Hepatocyte (in vitro differentiated cells): Measurements from ENCODE around the gene UBE2QL1. TPM values are rescaled to one million over a fixed set of nuclear protein-coding genes. Genes with fewer than 3 reads are reported as not detected.

ENCODE experiments used
- DNase-seq: peaks from one replicate; pipeline ENCODE4 v3.0.0-alpha.2; 2016; ENCODE audit warnings: low spot score
- H2AFZ ChIP-seq: fragments of 200-600 bp; sonication (generic); 2 replicates; pipeline ENCODE4 v1.6.0; 2016; ENCODE audit warnings: antibody characterized with exemption, mild to moderate bottlenecking
- H3K27ac ChIP-seq: fragments of 200-600 bp; sonication (generic); 2 replicates; pipeline ENCODE4 v1.5.1; 2016; ENCODE audit warnings: mild to moderate bottlenecking
- H3K27me3 ChIP-seq: fragments of 200-600 bp; sonication (generic); 2 replicates; pipeline ENCODE4 v1.6.1; 2016
- H3K36me3 ChIP-seq: fragments of 200-600 bp; sonication (generic); replicated peaks from 2 replicates; pipeline ENCODE4 v1.5.1; 2016; ENCODE audit warnings: low read depth; ENCODE audit not compliant: insufficient read depth
- H3K4me1 ChIP-seq: fragments of 200-600 bp; sonication (generic); 2 replicates; pipeline ENCODE4 v1.5.1; 2016; ENCODE audit warnings: mild to moderate bottlenecking, moderate library complexity; ENCODE audit not compliant: insufficient read depth
- H3K4me2 ChIP-seq: fragments of 200-600 bp; sonication (generic); 2 replicates; pipeline ENCODE4 v1.6.0; 2016
- H3K4me3 ChIP-seq: fragments of 200-600 bp; sonication (generic); 2 replicates; pipeline ENCODE4 v1.5.1; 2016; ENCODE audit warnings: mild to moderate bottlenecking
- H3K79me2 ChIP-seq: fragments of 200-600 bp; sonication (generic); 2 replicates; pipeline ENCODE4 v1.6.0; 2017; ENCODE audit warnings: mild to moderate bottlenecking
- H3K9me2 ChIP-seq: fragments of 200-600 bp; sonication (generic); replicated peaks from 2 replicates; pipeline ENCODE4 v1.6.0; 2017; ENCODE audit warnings: mild to moderate bottlenecking; ENCODE audit not compliant: insufficient read depth
- H3K9me3 ChIP-seq: fragments of 200-600 bp; sonication (generic); 2 replicates; pipeline ENCODE4 v1.5.1; 2016; ENCODE audit warnings: low read depth, mild to moderate bottlenecking
- H4K20me1 ChIP-seq: fragments of 200-600 bp; sonication (generic); 2 replicates; pipeline ENCODE4 v1.6.0; 2016; ENCODE audit warnings: mild to moderate bottlenecking; ENCODE audit not compliant: insufficient read depth, poor library complexity, severe bottlenecking
- EZH2 ChIP-seq: fragments of 200-600 bp; sonication (generic); IDR thresholded peaks from 2 replicates; pipeline ENCODE4 v1.6.1; 2016; ENCODE audit warnings: antibody characterized with exemption, mild to moderate bottlenecking, borderline replicate concordance
- EZH2phosphoT487 ChIP-seq: fragments of 200-600 bp; sonication (generic); IDR thresholded peaks from one replicate; pipeline ENCODE4 v1.6.1; 2018; ENCODE audit warnings: antibody characterized with exemption, mild to moderate bottlenecking, low read depth, moderate library complexity; ENCODE audit not compliant: unreplicated experiment, severe bottlenecking
- WGBS: methylation state at CpG from one replicate; pipeline ENCODE4 v1.1.6; 2016; ENCODE audit warnings: low lambda C conversion rate; ENCODE audit errors: missing lambda C conversion rate; 5-methylcytosine and 5-hydroxymethylcytosine counted together
- polyA plus RNA-seq: library from polyadenylated mRNA; unstranded; fragments of >200 nt; fragmentation: Nextera tagmentation; extraction: Ambion mirVana; gene quantifications from 2 replicates; pipeline ENCODE4 v1.2.1, GENCODE V29; 2016
- total RNA-seq: library from RNA; depleted of rRNA; stranded (reverse); fragments of >200 nt; gene quantifications from 2 replicates; pipeline ENCODE4 v1.2.3, GENCODE V29; 2014
- TF ChIP-seq, protein P1 (sequence below): fragments of 200-600 bp; sonication (generic); IDR thresholded peaks from 2 replicates; pipeline ENCODE4 v1.5.1; 2016; ENCODE audit warnings: antibody characterized with exemption, mild to moderate bottlenecking; ENCODE audit not compliant: poor library complexity

UBE2QL1 gene
- total and polyA plus RNA-seq, 2 experiments from 2014 or later, result 0.17 TPM; not detected in 1

DNA sequence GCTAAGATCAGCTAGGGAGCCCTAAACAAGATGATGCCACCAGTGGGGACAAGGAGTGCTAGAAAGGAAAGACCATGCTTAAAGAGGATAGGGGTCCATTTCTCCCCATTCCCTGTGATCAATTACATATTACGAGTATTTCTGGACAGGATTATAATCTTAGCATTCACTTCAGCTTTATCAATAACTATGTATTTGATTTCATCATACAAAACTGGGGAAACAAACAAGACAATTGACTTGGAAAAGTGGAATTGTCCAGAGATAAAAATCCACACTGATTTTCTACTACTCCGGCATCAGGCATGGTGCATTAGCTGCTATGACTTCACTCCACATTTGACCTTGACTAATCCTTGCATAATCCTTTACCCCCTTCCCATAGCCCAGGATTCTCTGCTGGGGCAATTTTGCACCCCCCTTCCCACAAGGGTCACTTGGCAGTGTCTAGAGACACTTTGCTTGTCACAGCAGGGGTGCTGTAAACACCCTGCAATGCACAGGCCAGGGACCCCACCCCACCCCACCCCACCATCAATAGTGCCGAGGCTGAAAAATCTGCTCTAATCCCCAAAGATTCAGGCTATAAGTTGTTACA lies 29.9 kb upstream of the UBE2QL1 start:
- no peak overlapping the region for H3K4me2 ChIP-seq
- no peak overlapping the region for H2AFZ ChIP-seq
- DNase-seq, result no peak
- H3K4me1 ChIP-seq, result no peaks in the 10 kb centered on the region
- H3K27me3 ChIP-seq, result no peaks in the 10 kb centered on the region
- no peaks in the 10 kb centered on the region for H3K9me3 ChIP-seq
- no peak overlapping the region for H3K27ac ChIP-seq
- no peak overlapping the region for H3K4me3 ChIP-seq
- H3K79me2 ChIP-seq, result no peaks in the 10 kb centered on the region
- H3K9me2 ChIP-seq, result no peaks in the 10 kb centered on the region
- TF ChIP-seq EZH2phosphoT487, result no peak
- WGBS, result 81% methylated on average over 3 of the region's 3 CpGs
- no peaks in the 10 kb centered on the region for H3K36me3 ChIP-seq
- H4K20me1 ChIP-seq, result no peaks in the 10 kb centered on the region

DNA sequence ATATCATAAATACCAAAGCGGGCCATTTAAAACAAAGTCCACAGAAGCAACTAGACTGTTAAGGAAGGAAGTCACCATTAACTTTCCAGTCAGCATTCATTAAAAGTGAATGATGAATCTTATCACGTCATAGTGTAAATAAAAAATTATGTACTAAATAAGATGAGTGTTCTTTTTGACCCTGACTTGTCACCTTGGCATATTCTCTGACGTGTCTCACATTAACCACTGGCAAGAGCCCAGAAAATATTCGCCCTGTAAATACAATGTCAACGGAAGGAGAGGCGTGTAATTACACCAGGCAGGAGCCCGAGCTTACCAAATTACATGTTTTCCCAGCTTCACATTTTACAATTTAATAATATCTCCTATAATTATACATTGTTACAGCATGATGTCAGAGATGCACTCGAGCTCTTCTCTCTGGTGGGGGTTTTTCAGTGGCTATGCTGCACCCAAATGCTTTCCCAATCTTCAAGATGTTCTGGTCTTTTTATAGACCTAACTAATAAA lies 29.3 kb upstream of the UBE2QL1 start:
- Histone ChIP-seq H3K9me2 (no peaks in the 10 kb centered on the region), H3K4me2 (no peak overlapping the region), H3K4me1 (no peaks in the 10 kb centered on the region), H2AFZ (no peak overlapping the region), H3K36me3 (no peaks in the 10 kb centered on the region), H3K9me3 (no peaks in the 10 kb centered on the region), H3K4me3 (no peak overlapping the region), H4K20me1 (no peaks in the 10 kb centered on the region), H3K79me2 (no peaks in the 10 kb centered on the region), H3K27me3 (no peaks in the 10 kb centered on the region), H3K27ac (no peak overlapping the region)
- no peak for DNase-seq
- TF ChIP-seq EZH2 (no peak), EZH2phosphoT487 (no peak)
- TF ChIP-seq, protein P1, sequence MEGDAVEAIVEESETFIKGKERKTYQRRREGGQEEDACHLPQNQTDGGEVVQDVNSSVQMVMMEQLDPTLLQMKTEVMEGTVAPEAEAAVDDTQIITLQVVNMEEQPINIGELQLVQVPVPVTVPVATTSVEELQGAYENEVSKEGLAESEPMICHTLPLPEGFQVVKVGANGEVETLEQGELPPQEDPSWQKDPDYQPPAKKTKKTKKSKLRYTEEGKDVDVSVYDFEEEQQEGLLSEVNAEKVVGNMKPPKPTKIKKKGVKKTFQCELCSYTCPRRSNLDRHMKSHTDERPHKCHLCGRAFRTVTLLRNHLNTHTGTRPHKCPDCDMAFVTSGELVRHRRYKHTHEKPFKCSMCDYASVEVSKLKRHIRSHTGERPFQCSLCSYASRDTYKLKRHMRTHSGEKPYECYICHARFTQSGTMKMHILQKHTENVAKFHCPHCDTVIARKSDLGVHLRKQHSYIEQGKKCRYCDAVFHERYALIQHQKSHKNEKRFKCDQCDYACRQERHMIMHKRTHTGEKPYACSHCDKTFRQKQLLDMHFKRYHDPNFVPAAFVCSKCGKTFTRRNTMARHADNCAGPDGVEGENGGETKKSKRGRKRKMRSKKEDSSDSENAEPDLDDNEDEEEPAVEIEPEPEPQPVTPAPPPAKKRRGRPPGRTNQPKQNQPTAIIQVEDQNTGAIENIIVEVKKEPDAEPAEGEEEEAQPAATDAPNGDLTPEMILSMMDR, result no peak
- 66% methylated on average over 8 of the region's 8 CpGs for WGBS

DNA sequence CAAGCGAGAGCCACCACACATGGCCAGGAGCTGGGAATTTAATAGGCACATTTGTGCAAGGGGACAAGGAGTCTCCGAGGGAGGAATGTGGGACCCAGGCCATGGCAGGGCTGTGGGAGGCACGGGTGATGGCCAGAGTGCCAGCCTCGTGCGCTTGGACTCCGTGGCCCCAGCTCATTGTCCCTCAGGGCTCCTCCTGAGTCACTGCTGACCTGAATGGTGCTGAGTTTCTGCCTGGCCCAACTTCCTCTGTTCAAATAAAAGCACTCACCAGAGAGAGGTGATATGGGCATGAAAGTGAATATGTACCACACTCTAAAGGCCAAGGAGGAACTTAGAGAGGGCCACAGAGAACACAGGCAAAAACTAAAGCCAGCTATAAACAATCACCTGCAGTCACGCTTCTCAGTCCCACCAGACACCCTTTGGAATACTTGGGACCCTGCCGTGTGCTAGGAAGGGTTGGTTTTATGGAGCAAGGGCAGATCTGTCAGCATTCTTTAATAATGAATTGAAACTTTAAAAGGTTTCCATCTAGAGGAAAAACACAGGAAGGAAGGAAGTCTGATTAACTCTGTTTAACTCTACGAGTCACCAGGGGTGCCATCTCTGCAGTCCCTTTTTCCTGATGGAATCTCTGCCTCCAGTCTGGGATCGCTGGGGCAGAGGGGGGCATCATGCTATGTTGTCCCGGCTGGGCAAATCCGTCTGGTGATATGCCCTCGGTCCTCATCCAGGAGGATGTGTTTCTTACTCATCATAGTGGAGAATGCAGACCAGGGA lies 25.1 kb upstream of the UBE2QL1 start:
- no peaks in the 10 kb centered on the region for H3K4me1 ChIP-seq
- H2AFZ ChIP-seq, result no peak overlapping the region
- H3K79me2 ChIP-seq, result no peaks in the 10 kb centered on the region
- H3K4me2 ChIP-seq, result no peak overlapping the region
- no peak overlapping the region for H3K4me3 ChIP-seq
- no peaks in the 10 kb centered on the region for H3K9me3 ChIP-seq
- no peaks in the 10 kb centered on the region for H3K36me3 ChIP-seq
- peaks cover 8% of the 10 kb centered on the region for H3K27me3 ChIP-seq
- H3K9me2 ChIP-seq, result no peaks in the 10 kb centered on the region
- no peak overlapping the region for H3K27ac ChIP-seq
- no peaks in the 10 kb centered on the region for H4K20me1 ChIP-seq
- TF ChIP-seq EZH2phosphoT487, result no peak
- TF ChIP-seq EZH2, result no peak
- TF ChIP-seq, protein P1, result no peak
- WGBS, result 87% methylated on average over 13 of the region's 13 CpGs
- DNase-seq, result no peak

DNA sequence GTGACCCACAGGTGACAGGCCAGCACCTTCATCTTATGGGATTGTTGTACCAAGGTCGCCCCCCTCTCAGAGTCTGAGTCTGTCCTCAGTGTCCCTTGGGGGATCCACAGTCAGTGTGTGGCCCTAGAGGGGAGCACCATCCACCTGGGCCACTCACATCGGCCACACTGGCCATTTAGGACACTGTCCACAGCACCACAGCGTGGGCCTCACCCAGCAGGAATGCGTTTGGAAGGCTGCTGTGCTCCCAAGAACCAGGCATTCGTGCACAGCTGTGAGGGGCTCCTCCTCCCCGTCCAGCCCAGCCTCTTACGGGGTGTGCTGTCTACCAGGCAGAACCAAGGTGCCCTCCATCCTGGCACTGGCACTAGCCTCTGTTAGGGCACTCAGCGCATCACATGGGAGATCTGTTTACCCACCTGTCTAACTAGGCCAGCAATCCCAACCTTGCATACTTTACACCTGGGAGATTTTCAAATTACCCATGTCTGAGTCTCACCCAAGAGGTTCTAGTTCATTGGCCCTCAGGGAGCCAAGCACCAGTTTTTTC lies 24.5 kb upstream of the UBE2QL1 start:
- no peak for DNase-seq
- Histone ChIP-seq H3K27ac (no peak overlapping the region), H4K20me1 (no peaks in the 10 kb centered on the region), H3K79me2 (no peaks in the 10 kb centered on the region), H3K36me3 (no peaks in the 10 kb centered on the region), H3K9me2 (no peaks in the 10 kb centered on the region), H3K4me2 (no peak overlapping the region), H3K4me3 (no peak overlapping the region), H3K27me3 (peaks cover 8% of the 10 kb centered on the region), H3K9me3 (no peaks in the 10 kb centered on the region), H3K4me1 (no peaks in the 10 kb centered on the region), H2AFZ (no peak overlapping the region)
- 93% methylated on average over 8 of the region's 8 CpGs for WGBS
- TF ChIP-seq EZH2 (no peak), EZH2phosphoT487 (no peak)
- TF ChIP-seq, protein P1, result no peak
